Inferior parietal cortex (tissue), 1 donor: ENCODE measurements around the gene LIMS2.

Experiments
- DNase-seq: peaks from one replicate; pipeline ENCODE4 v3.0.0-alpha.2; 2016; ENCODE audit errors: extremely low spot score

LIMS2 gene

DNA sequence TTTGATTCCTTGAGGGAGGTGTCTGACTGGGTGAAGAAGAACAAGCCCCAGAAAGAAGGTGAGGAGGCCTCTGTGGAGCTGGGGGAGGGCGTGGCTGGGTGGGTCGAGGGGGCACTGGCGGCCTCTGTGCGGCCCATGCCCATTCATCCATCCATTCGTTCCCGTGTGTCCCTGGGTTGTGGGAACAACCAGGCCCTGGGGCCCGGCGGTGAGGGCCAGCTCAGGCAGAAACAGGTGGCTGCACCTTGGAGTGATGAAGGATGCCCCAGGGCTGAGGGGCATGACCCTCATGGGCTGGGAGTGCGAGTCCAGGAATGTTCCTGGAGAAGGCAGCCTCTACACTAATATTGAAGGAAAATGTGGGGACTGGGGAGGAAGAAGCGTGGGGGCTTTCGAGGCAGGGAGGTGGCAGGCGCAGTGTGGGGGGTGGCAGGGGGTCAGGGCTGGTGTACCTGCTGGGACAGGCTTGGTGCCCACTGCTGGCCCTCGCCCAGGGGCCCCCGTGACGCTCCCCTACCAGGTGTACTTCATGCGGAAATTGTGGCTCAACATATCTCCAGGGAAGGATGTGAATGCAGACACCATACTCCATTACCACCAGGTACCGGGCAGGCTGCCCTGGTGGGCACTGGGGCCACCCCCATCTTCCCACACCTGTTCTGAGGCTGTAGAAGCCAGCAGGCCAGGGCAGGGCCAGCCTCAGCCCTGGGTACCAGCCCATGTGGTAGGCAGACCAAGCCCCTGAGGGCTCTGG, 40.5 kb downstream of the LIMS2 start:
- DNase-seq, result no peak

- no peak for DNase-seq
Measured at GRCh38 chr2:127634066-127634617, 41.2 kb downstream of the LIMS2 start.

DNA sequence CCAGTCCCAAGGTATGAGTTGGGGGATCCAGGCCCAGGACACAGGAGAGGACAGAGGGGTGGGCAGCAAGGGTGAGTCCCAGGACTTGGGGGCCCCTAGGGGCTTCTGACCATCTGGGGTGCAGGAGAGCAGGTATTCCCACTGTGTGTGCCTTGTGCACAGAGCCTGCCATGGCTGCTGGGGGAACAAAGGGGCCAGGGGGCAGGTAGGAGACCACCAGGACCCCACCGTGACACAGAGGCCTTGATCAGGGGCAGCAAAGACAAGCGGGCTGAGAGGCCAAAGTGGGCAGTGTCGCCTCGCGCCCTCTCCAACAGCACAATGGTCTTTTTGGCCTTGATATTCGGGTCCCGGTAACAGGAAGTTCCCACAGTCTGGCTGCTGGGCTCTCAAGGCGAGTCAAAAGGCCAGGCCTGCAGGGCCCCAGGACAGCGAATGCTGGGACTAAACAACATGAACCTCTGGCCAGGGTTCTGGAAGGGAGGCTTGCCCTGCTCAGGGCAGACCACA, 41.7 kb downstream of the LIMS2 start:
- DNase-seq, result no peak

GRCh38 chr2:127632592-127633489, 42.5 kb downstream of the LIMS2 start:
- no peak for DNase-seq

DNA sequence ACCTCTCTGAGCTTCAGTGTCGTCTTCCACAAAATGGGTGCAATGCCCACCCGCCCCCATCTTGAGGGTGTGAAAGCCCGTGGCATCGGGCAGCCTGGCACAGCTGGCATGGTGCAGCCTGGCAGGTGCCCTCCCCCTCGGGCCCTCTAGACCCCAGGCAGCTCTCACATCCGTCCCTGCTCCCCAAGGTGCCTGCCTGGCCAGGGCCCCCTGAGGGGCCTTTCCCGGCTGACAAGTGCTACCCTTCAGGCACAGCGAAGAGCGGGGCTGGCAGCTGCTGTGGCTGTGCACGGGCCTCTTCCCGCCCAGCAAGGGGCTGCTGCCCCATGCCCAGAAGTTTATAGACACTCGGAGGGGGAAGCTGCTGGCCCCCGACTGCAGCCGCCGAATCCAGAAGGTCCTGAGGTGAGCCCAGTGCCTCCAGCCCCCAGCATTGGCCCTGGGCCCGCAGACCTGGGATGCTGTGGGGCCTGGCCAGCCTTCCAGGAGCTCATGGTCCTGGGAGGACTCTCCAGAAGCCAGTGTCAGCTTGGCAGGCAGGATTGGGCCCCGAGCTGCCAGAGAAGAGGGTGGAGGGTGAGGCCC, 43.2 kb downstream of the LIMS2 start:
- no peak for DNase-seq

- DNase-seq, result no peak
Measured at GRCh38 chr2:127631541-127631996, 43.8 kb downstream of the LIMS2 start.

DNA sequence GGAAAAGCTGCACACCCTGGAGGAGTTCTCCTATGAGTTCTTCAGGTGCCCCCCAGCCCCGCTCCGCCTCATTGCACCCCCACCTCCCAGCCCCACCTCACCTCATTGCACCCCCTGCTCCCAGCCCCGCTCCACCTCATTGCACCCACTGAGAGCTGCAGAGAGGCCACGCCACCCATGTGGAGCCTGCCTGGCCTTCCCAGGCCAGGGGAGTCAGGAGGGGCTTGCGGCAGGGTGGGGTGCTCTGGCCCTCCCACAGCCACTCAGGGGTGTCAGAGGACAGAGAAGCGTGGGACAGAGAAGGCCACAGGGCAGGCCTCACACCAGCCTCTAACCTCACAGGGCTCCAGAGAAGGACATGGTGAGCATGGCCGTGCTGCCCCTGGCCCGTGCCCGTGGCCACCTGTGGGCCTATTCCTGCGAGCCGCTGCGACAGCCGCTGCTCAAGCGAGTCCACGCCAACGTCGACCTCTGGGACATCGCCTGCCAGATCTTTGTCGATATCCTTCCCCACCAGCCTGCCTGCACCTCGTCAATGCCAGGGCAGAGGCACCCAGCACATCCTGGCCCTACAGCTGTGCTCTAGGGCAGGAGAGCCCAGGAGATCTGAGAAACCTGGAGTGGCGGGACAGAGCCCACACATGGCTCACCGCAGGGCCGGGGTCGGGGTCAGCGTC, 44.3 kb downstream of the LIMS2 start:
- no peak for DNase-seq

GRCh38 chr2:127630096-127630863, 45.0 kb downstream of the LIMS2 start:
- no peak for DNase-seq

DNA sequence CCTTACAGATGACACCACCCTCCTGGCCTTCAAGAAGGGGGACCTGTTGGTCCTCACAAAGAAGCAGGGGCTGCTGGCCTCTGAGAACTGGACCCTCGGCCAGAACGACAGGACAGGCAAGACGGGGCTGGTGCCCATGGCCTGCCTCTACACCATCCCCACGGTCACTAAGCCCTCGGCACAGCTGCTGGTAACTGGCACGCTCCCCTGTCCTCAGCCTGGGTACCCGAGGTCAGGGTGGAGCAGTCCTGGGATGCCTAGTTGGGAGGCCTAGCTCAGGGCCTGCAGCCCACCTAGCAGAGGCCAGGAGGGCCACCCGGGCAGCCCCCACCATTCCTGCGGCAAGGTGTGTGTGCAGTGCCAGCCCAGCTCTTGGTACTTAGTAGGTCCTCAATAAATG, 45.7 kb downstream of the LIMS2 start:
- DNase-seq, result no peak

DNA sequence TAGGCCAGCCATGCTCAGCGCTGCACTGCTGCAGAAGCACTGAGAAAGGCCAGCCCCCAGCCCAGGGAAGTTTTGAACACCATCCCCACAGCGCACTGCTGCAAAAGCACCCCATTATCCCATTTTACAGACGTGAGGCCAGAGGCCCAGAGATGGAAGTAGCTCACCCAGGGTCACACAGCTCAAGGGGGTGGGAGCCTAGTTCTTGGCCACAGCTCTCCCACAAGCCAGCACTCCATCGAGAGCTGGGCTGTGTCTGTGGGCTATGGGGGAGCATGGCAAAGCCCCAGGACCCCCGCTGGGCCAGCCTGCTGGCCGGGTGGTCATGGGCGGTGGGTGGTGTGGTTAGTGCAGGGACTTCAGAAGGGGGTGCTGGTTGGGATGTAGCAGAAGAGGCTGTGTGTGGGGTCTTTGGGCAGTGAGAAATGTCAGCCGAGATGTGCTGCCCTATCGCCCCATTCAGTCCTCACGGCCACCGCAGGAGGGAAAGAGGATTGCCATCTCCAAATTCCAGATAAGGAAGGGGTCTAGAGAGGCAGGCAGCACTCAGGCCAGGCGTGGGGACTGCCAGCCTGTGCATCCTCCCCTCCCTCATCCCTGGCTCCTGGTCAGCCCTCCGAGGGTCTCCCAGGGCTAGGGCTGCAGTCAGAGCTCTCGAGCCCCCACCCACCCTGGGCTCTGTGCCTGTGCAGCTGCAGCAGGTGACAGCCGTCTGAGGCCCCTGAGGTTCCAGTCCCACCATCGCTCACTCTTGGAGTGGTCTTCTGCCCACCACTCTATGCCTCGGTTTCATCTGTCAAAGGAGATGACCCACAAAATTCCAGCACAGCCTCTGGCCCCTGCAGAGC, 46.3 kb downstream of the LIMS2 start:
- no peak for DNase-seq

DNA sequence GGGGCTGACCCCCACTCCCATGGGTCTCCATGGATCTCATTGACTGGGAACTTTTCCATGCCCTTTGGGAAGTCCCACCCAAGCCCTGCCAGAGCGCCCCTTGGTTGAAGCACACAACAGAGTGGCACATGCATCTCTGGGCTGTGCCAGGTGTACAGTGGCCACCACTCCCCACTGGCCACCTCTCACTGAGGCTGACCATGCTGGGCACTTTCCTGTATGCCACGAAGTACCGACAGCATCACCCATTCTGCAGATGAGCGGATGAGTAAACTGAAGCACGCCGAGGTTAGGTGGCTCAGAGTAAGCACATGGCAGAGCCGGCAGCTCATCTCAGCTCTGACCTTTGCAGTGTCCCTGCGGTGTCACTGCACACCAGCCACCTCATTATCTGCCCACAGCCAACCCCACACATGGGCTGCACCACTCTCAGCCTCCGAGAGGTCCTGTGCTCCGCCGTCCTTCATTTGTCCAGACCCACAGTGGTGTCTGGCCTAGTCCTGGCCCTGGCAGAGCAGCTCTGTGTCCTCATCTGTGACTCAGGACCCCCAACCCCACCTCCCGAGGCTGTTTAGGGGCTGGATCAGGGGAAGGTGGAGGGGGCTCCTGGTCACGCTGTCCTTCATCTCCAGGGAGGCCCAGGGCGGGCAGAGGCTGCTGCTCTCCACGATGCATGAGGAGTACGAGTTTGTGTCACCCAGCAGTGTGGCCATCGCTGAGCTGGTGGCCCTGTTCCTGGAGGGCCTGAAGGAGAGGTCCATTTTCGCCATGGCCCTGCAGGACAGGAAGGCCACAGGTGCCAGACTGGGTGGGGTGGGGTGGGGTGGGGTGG, 47.4 kb downstream of the LIMS2 start:
- DNase-seq, result no peak

DNA sequence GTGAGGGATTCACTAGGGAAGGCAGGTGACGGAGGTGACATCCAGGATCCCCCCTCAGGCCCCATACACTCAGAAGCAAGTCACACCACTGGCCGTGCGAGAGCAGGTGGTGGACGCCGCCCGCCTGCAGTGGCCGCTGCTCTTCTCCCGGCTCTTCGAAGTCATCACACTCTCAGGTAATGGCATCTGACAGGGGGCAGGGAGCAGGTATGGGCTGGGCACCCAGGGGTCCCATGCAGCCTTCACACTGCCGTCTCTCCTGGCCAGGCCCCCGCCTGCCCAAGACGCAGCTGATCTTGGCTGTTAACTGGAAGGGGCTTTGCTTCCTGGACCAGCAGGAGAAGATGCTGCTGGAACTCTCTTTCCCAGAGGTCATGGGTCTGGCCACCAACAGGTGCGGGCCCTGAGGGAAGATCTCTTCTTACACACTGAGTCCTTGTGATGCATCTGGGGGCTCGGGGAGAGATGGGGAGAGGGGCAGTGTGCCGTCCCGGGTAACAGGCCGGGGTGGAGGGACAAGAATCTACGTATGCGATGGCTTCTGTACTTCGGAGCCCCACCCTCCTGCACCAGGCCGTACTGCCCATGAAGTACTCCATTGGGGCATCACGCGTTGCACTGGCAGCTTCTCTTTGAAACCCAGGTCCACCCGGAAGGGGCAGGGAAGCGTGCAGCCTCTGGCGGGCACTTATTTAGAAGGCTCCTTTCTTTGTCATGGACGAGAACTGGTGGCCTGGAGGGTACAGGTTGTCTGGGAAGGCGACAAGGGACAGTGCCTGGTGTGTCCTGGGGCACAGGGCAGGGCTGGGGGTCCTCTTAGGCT, 48.2 kb downstream of the LIMS2 start:
- no peak for DNase-seq

DNA sequence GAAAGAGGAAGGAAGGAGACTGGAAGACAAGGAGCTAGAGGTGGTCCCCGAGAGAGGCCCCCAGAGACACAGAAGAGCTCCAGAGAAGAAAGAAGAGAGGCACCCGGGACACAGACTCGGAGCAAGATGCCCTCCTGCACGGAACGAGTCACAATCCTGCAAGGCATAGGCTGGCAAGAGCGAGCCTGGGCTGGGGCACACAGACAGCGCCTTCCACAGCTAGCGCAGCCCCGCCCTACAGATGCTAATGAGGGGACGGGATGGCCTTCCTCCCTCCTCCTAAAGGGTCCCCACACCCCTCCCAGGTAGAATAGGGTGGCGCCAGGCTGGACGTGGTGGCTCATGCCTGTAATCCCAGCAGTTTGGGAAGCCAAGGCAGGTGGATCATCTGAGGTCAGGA, 49.2 kb downstream of the LIMS2 start:
- DNase-seq, result no peak

DNA sequence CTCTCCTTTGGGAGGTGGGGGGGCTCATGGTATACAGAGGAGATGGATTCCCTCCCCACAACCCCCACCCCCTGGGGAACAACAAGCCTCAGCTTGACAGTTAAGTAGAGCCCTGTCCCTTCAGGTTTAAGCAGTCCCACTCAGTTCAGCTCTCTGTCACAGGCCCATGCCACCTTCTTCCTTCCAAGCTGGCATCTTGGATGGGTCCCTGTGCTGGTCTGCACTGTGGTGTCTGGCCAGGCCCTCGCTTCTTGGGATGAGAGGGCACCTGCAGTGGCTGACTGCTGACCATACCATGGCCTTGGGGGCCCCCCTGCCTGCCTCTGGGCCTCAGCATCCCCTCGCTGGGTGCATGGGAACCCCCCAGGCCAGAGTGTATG, 49.8 kb downstream of the LIMS2 start:
- no peak for DNase-seq

DNA sequence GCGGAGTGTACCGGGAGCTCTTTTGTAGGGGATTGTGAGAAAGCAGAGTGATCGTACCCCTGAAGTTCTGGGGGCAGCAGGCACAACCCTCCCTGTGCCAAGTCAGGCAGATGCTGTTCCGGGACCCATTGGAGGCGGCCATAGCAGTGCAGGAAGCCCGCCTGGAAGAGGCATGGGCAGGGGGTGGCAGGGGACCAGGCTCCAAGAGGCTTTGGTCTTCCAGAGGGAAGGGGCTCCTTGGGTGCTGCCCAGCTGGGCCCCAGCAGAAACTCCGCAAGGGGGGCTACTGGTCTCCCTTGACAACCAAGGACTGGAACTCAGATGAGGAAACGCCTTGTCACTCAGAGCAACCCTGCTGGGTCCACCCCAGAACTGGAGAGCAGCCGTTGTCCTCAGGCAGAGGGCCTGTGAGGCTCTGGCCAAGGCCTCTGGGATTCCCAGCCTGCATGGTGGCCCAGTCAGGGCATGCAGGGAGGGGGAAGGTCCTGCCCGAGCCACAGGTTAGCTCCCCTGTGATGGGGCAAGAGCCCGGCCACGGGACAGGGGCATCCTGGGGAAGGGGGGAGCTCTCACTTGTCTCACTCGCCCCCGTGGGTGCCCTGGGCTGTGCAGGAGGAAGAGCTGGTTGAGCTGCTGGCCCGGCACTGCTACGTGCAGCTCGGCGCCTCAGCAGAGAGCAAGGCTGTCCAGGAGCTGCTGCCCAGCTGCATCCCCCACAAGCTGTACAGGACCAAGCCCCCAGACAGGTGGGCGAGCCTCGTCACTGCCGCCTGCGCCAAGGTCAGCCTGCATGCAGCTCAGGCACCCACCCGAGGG, 50.4 kb downstream of the LIMS2 start:
- no peak for DNase-seq

DNA sequence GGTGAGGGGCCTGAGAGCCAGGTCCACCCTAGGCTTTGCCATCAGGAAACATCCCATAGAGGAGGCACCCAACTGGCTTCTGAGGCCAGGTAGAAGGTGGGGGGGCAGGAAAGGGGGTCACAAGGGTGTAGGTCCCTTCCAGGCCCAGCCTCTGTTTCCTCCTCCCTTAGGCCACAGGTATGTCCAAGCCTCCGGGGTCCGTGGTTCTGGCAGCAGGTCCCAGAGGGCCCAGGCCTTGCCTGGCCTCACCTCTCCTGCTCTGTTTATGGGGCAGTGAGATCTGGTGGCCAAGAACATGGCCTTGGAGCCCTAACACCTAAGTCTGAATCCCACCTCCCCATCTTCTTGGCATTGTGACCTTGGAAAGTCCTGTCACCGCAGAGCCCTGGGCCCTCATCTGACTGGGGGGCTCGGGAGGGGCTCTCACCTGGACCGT, 51.0 kb downstream of the LIMS2 start:
- DNase-seq, result no peak
